Heart right ventricle (tissue), 16 donors: ENCODE results near the gene TMEM59L. TPM values are rescaled to one million over a fixed set of nuclear protein-coding genes. Genes with fewer than 3 reads are reported as not detected.

Experiments used
- ATAC-seq, 8 donors: fragments of 200-7000 bp; cut with Tn5 transposase; one replicate each; pipeline ENCODE4 v1.9.1; 2020; ENCODE audit warnings: mild to moderate bottlenecking in 8 of 8, moderate library complexity in 8 of 8, moderate number of reproducible peaks in 1 of 8
- DNase-seq, 2 donors: peaks; one replicate each; pipeline ENCODE4 v3.0.0-alpha.2; 2020
- H3K27ac ChIP-seq, 10 donors: fragments of 200-600 bp; sonication (generic) in 2 of 10; one replicate each; pipeline versions ENCODE4 v1.5.0 to v1.8.0; 2020 to 2022; ENCODE audit warnings: mild to moderate bottlenecking in 3 of 10
- H3K27me3 ChIP-seq, 7 donors: fragments of 200-600 bp; one replicate each; pipeline ENCODE4 v1.8.0; 2021 to 2022; ENCODE audit warnings: mild to moderate bottlenecking in 2 of 7
- H3K36me3 ChIP-seq, 9 donors: fragments of 200-600 bp; sonication (generic) in 1 of 9; one replicate each; pipeline versions ENCODE4 v1.5.0 to v1.8.0; 2020 to 2022; ENCODE audit warnings: mild to moderate bottlenecking in 2 of 9
- H3K4me1 ChIP-seq, 9 donors: fragments of 200-600 bp; sonication (generic) in 1 of 9; one replicate each; pipeline versions ENCODE4 v1.5.0 to v1.8.0; 2020 to 2022; ENCODE audit warnings: mild to moderate bottlenecking in 4 of 9
- H3K4me3 ChIP-seq, 10 donors: fragments of 200-600 bp; sonication (generic) in 2 of 10; one replicate each; pipeline versions ENCODE4 v1.5.0 to v1.8.0; 2020 to 2022; ENCODE audit warnings: mild to moderate bottlenecking in 7 of 10, moderate library complexity in 2 of 10
- H3K9me3 ChIP-seq, 11 donors: fragments of 200-600 bp in 10 of 11; sonication (generic) in 2 of 11; one replicate each; pipeline versions ENCODE4 v1.5.0 to v1.8.0; 2013 to 2022; ENCODE audit warnings: mild to moderate bottlenecking in 2 of 11, control low read depth in 1 of 11, moderate library complexity in 1 of 11
- WGBS, 2 donors: extraction: QIAGEN DNeasy Blood & Tissue Kit; methylation state at CpG; one replicate each; pipeline ENCODE4 v1.1.7; 2013; ENCODE audit warnings: inconsistent platforms in 1 of 2; 5-methylcytosine and 5-hydroxymethylcytosine counted together
- intact Hi-C, 10 donors: fragments of 100-400 bp; cut with DNase I; formaldehyde crosslinking; loops; one replicate each; pipeline versions ENCODE4 v1.11.1 to v1.14.2; 2022
- polyA plus RNA-seq, 2 donors: library from polyadenylated mRNA; stranded (reverse); fragments of 200-250 nt; gene quantifications; one replicate each; pipeline ENCODE4 v1.2.3, GENCODE V29; 2013
- total RNA-seq, 10 donors: library from RNA; stranded (reverse); fragmentation: NEBNext Ultra II Directional in 3 of 10; extraction: Animal tissue kit (Norgen Biotek cat#: 25700) in 3 of 10; gene quantifications; one replicate each; pipeline versions ENCODE4 v1.2.1 to v1.2.4, GENCODE V29; 2021 to 2023
- TF ChIP-seq, protein P1 (sequence below), 9 donors: fragments of 200-600 bp; sonication (generic) in 2 of 9; IDR thresholded peaks; one replicate each; pipeline versions ENCODE4 v1.5.0 to v1.8.0; 2021 to 2022; ENCODE audit warnings: antibody characterized with exemption in 9 of 9, mild to moderate bottlenecking in 5 of 9, moderate library complexity in 1 of 9
- donor health status: Arrhythmogenic right ventricular cardiomyopathy.
- donor health status: ischemic (EF 13 %, LVEDD 7.1; RV severe dilation, severe dysfunction).
- donor health status: healthy with polysubstance abuse.
- donor health status: DM: no; HTN: yes; CAD: no.
- donor health status: DM: no; HTN: no; CAD: no.
- donor health status: ischemic (EF 25% LVEDD 6.9; RV normal size, moderate dysfunction).
- donor health status: ischemic (EF 25% LVEDD 5.7; RV mildly dilated, moderate dysfunction).
- donor health status: healthy.
- donor health status: DM: yes; HTN: yes; CAD: no.
- donor health status: Ischemic cardiomyopathy.
- donor health status: ischemic (EF 35%, LVEDD 5.7; RV mildly dilated, moderate dysfunction).
- donor health status: nonischemic (EF 11% LVEDD 7.7; RV severe dilation, severe dysfunction).
- donor health status: DM: yes; HTN: yes; CAD: no.
- donor health status: PGD.
- donor health status: ischemic (EF 29% LVEDD 5.4; RV normal size, mild dysfunction).
- donor health status: nonischemic (EF 23%, LVEDD 6.1; RV moderate dilation, normal function).

The TMEM59L gene
- total and polyA plus RNA-seq, 12 donors = 0.13 to 13.8 (median 1.2) TPM

- Histone ChIP-seq H3K4me3 (peak within 1 kb of the TSS in 9 of 10 donors; percentile 10 to 35 (median 25)), H3K36me3 (no peaks in the 10 kb centered on the region), H3K9me3 (no peaks in the 10 kb centered on the region), H3K27ac (peak within 1 kb of the TSS in 2 of 10 donors; percentile 1 to 36), H3K27me3 (peaks cover 40 to 96% (median 94%) of the 10 kb centered on the region in 7 donors), H3K4me1 (peaks cover 15 to 53% (median 34%) of the 10 kb centered on the region in 9 donors)
- TF ChIP-seq, protein P1, sequence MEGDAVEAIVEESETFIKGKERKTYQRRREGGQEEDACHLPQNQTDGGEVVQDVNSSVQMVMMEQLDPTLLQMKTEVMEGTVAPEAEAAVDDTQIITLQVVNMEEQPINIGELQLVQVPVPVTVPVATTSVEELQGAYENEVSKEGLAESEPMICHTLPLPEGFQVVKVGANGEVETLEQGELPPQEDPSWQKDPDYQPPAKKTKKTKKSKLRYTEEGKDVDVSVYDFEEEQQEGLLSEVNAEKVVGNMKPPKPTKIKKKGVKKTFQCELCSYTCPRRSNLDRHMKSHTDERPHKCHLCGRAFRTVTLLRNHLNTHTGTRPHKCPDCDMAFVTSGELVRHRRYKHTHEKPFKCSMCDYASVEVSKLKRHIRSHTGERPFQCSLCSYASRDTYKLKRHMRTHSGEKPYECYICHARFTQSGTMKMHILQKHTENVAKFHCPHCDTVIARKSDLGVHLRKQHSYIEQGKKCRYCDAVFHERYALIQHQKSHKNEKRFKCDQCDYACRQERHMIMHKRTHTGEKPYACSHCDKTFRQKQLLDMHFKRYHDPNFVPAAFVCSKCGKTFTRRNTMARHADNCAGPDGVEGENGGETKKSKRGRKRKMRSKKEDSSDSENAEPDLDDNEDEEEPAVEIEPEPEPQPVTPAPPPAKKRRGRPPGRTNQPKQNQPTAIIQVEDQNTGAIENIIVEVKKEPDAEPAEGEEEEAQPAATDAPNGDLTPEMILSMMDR (IDR thresholded peaks at IDR 0.05) = no peak
- intact Hi-C loops = loop anchor here in 3 of 10 donors (5.0 to 10.0 kb wide), 3 partner anchors 51 to 238 kb away; no protein-coding TSS in a partner anchor
- DNase-seq (no peak), ATAC-seq (peak in 1 of 8 donors; percentile 9)
- 1% methylated on average over 35 to 103 of the region's 116 CpGs for WGBS, 2 donors
These were observed 6.1 kb upstream of the TMEM59L start, which contains the start of gene CRLF1 for GRCh38 chr19:18606281-18607225. TSS of gene CRLF1 (minus strand) at chr19:18606799. CDS start at chr19:18606656, 143 bp downstream.

DNA sequence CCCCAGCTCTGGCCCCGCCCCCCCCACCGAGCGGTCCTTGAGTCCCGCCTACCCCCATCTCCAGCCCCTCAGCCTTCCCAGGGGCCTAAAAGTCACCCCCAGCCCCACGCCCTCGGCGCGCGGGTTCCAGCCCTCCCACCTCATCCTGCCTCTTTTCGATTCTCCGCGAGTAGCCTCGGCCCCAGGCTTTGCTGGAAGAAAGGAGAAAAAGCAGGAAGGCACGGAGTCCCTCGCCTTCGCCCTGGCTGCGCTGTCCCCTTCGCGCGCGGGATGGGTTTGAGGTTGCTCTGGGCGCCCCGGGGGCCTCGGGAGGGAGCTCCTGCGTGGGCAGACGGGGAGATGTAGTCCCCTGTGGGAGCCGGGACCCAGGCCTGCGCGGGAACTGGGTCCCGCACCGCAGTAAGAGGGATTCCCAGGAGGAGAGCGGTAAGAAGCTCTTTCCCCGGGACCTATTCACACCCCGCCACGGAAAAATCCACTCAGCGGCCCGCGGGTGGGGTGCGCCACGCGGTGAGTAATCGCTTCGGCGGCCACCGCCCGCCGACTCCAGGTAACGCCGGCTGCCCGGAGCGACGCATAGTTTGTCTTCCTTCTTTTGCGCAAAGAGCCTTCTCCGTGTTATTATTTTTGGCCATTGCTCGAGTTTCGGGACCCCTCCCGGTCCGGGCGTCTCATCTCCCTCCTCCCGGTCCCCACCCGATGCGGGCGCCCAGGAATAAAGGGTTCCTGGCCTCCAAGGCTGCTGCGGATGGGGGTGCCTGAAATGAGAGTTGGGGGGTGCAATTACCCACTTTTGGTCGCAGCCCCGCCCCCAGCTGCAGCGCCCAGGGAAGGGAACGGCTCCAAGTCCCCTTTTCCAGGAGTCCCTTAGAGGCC is 5.2 kb upstream of the TMEM59L start:
- H3K4me1 ChIP-seq = peaks cover 24 to 62% (median 44%) of the 10 kb centered on the region in 9 donors
- no peak overlapping the region for H3K27ac ChIP-seq
- 1% methylated on average over 68 of the region's 68 CpGs for whole genome bisulfite sequencing, 2 donors
- H3K27me3 ChIP-seq = peaks cover 48 to 96% (median 95%) of the 10 kb centered on the region in 7 donors
- no peaks in the 10 kb centered on the region for H3K36me3 ChIP-seq
- DNase-seq (no peak), ATAC-seq (peak in 2 of 8 donors; percentile 8 to 39)
- no peaks in the 10 kb centered on the region for H3K9me3 ChIP-seq
- TF ChIP-seq, protein P1 (IDR thresholded peaks at IDR 0.05) = no peak
- peak overlapping the region in 8 of 10 donors; percentile 10 to 33 (median 22) for H3K4me3 ChIP-seq
- intact Hi-C loops = loop anchor here in 3 of 10 donors (5.0 to 10.0 kb wide), 3 partner anchors 50 to 237 kb away; no protein-coding TSS in a partner anchor

- H3K27ac ChIP-seq = no peak overlapping the region
- ATAC-seq (no peak), DNase-seq (no peak)
- peak overlapping the region in 1 of 10 donors; percentile 25 for H3K4me3 ChIP-seq
- intact Hi-C loops = loop anchor here in 3 of 10 donors (5.0 to 10.0 kb wide), 3 partner anchors 49 to 237 kb away; no protein-coding TSS in a partner anchor
- peaks cover 54 to 96% (median 96%) of the 10 kb centered on the region in 7 donors for H3K27me3 ChIP-seq
- H3K36me3 ChIP-seq = no peaks in the 10 kb centered on the region
- H3K4me1 ChIP-seq = peaks cover 26 to 68% (median 49%) of the 10 kb centered on the region in 9 donors
- WGBS, 2 donors = 18 to 30% methylated on average over 5 of the region's 5 CpGs
- TF ChIP-seq, protein P1 (IDR thresholded peaks at IDR 0.05) = no peak
- H3K9me3 ChIP-seq = no peaks in the 10 kb centered on the region
These were observed 4.4 kb upstream of the TMEM59L start for GRCh38 chr19:18608102-18608804.
